IPS-18a (cell line): Measurements from ENCODE around the gene CITED1.
A peak's percentile ranks its signal among the peaks of the same experiment; 100 is the strongest.

Experiments used
- H3K27ac ChIP-seq: one replicate; pipeline ENCODE4 v1.5.1; 2013; ENCODE audit warnings: low read length
- H3K27me3 ChIP-seq: one replicate; pipeline ENCODE4 v1.6.1; 2013; ENCODE audit warnings: mild to moderate bottlenecking, low read length; ENCODE audit not compliant: control insufficient read depth, insufficient read depth
- H3K36me3 ChIP-seq: one replicate; pipeline ENCODE4 v1.6.1; 2013; ENCODE audit warnings: low read depth, low read length; ENCODE audit not compliant: control insufficient read depth
- H3K4me1 ChIP-seq: one replicate; pipeline ENCODE4 v1.6.1; 2013; ENCODE audit warnings: low read depth, low read length; ENCODE audit not compliant: control insufficient read depth
- H3K4me3 ChIP-seq: one replicate; pipeline ENCODE4 v1.5.1; 2013; ENCODE audit warnings: low read length
- H3K9ac ChIP-seq: one replicate; pipeline ENCODE4 v1.6.1; 2013; ENCODE audit warnings: mild to moderate bottlenecking, low read length, moderate library complexity
- H3K9me3 ChIP-seq: one replicate; pipeline ENCODE4 v1.6.1; 2013; ENCODE audit warnings: low read depth, low read length; ENCODE audit not compliant: control insufficient read depth

Gene CITED1

GRCh38 chrX:72307646-72308051 is 1.9 kb upstream of the CITED1 start:
- H3K27me3 ChIP-seq, result peaks cover 76% of the 10 kb centered on the region
- H3K9me3 ChIP-seq, result peaks cover 14% of the 10 kb centered on the region
- peak overlapping the region; percentile 48 for H3K4me3 ChIP-seq
- H3K36me3 ChIP-seq, result no peaks in the 10 kb centered on the region
- peaks cover 4% of the 10 kb centered on the region for H3K4me1 ChIP-seq
- H3K9ac ChIP-seq, result no peak overlapping the region
- no peak overlapping the region for H3K27ac ChIP-seq

GRCh38 chrX:72306851-72307645 is 1.3 kb upstream of the CITED1 start:
- H3K4me3 ChIP-seq, result peak overlapping the region; percentile 48
- peaks cover 81% of the 10 kb centered on the region for H3K27me3 ChIP-seq
- H3K27ac ChIP-seq, result no peak overlapping the region
- peaks cover 19% of the 10 kb centered on the region for H3K9me3 ChIP-seq
- no peak overlapping the region for H3K9ac ChIP-seq
- no peaks in the 10 kb centered on the region for H3K36me3 ChIP-seq
- peaks cover 4% of the 10 kb centered on the region for H3K4me1 ChIP-seq

- Histone ChIP-seq H3K27me3 (peaks cover 81% of the 10 kb centered on the region), H3K36me3 (no peaks in the 10 kb centered on the region), H3K4me1 (peaks cover 4% of the 10 kb centered on the region), H3K4me3 (peak overlapping the region; percentile 52), H3K9me3 (peaks cover 19% of the 10 kb centered on the region), H3K27ac (no peak overlapping the region), H3K9ac (no peak overlapping the region)
Measured at GRCh38 chrX:72306085-72306801, 529 bp upstream of the CITED1 start.

- peak overlapping the region; percentile 52 for H3K4me3 ChIP-seq
- no peak overlapping the region for H3K9ac ChIP-seq
- no peak overlapping the region for H3K27ac ChIP-seq
- peaks cover 14% of the 10 kb centered on the region for H3K9me3 ChIP-seq
- H3K4me1 ChIP-seq, result peaks cover 4% of the 10 kb centered on the region
- H3K27me3 ChIP-seq, result peaks cover 72% of the 10 kb centered on the region
- no peaks in the 10 kb centered on the region for H3K36me3 ChIP-seq
Measured at GRCh38 chrX:72304877-72305276, 837 bp downstream of the CITED1 start.

GRCh38 chrX:72301781-72302180 is 3.9 kb downstream of the CITED1 start:
- Histone ChIP-seq H3K36me3 (no peaks in the 10 kb centered on the region), H3K9ac (no peak overlapping the region), H3K9me3 (peaks cover 8% of the 10 kb centered on the region), H3K4me3 (no peak overlapping the region), H3K27me3 (peaks cover 41% of the 10 kb centered on the region), H3K4me1 (no peaks in the 10 kb centered on the region), H3K27ac (no peak overlapping the region)

- Histone ChIP-seq H3K9ac (no peak overlapping the region), H3K27me3 (peaks cover 29% of the 10 kb centered on the region), H3K36me3 (no peaks in the 10 kb centered on the region), H3K9me3 (peaks cover 8% of the 10 kb centered on the region), H3K4me1 (no peaks in the 10 kb centered on the region), H3K27ac (no peak overlapping the region), H3K4me3 (no peak overlapping the region)
Measured at GRCh38 chrX:72299891-72300630, 5.7 kb downstream of the CITED1 start.

GRCh38 chrX:72297953-72298730 is 7.6 kb downstream of the CITED1 start:
- Histone ChIP-seq H3K4me3 (no peak overlapping the region), H3K9me3 (peaks cover 5% of the 10 kb centered on the region), H3K36me3 (no peaks in the 10 kb centered on the region), H3K27me3 (peaks cover 10% of the 10 kb centered on the region), H3K27ac (no peak overlapping the region), H3K4me1 (no peaks in the 10 kb centered on the region), H3K9ac (no peak overlapping the region)

- Histone ChIP-seq H3K9ac (no peak overlapping the region), H3K4me1 (no peaks in the 10 kb centered on the region), H3K27ac (no peak overlapping the region), H3K4me3 (no peak overlapping the region), H3K36me3 (no peaks in the 10 kb centered on the region), H3K9me3 (peaks cover 3% of the 10 kb centered on the region), H3K27me3 (no peaks in the 10 kb centered on the region)
Measured at GRCh38 chrX:72296991-72297390, 8.7 kb downstream of the CITED1 start.

- Histone ChIP-seq H3K9ac (no peak overlapping the region), H3K36me3 (no peaks in the 10 kb centered on the region), H3K27ac (no peak overlapping the region), H3K27me3 (no peaks in the 10 kb centered on the region), H3K4me1 (no peaks in the 10 kb centered on the region), H3K9me3 (peaks cover 6% of the 10 kb centered on the region), H3K4me3 (no peak overlapping the region)
Measured at GRCh38 chrX:72295745-72296144, 10.0 kb downstream of the CITED1 start.

GRCh38 chrX:72294497-72294896 is 11.2 kb downstream of the CITED1 start:
- no peaks in the 10 kb centered on the region for H3K4me1 ChIP-seq
- H3K27ac ChIP-seq, result no peak overlapping the region
- H3K9me3 ChIP-seq, result peaks cover 6% of the 10 kb centered on the region
- H3K4me3 ChIP-seq, result no peak overlapping the region
- no peaks in the 10 kb centered on the region for H3K27me3 ChIP-seq
- H3K36me3 ChIP-seq, result no peaks in the 10 kb centered on the region
- H3K9ac ChIP-seq, result no peak overlapping the region

GRCh38 chrX:72282302-72282701 is 23.4 kb downstream of the CITED1 start:
- Histone ChIP-seq H3K9me3 (peaks cover 17% of the 10 kb centered on the region), H3K36me3 (no peaks in the 10 kb centered on the region), H3K27ac (no peak overlapping the region), H3K9ac (no peak overlapping the region), H3K4me1 (no peaks in the 10 kb centered on the region), H3K27me3 (no peaks in the 10 kb centered on the region), H3K4me3 (no peak overlapping the region)
